ENCODE results near the gene TRMU.

- TF ChIP-seq ISL1 (CRISPR knock-in tag; IDR thresholded peaks at IDR 0.05), result no peak
- no peak for TF ChIP-seq ZNF8 (CRISPR knock-in tag; IDR thresholded peaks at IDR 0.05)
- TF ChIP-seq ZFP30 (CRISPR knock-in tag; IDR thresholded peaks at IDR 0.05), result no peak
- TF ChIP-seq ZFP3 (CRISPR knock-in tag; IDR thresholded peaks at IDR 0.05), result no peak
- TF ChIP-seq ARNTL (CRISPR knock-in tag; IDR thresholded peaks at IDR 0.05; ENCODE audit: borderline replicate concordance, low read depth), result no peak
- no peak for TF ChIP-seq PPARA (CRISPR knock-in tag; IDR thresholded peaks at IDR 0.05; ENCODE audit: borderline replicate concordance)
- no peak for TF ChIP-seq ZC3H10 (CRISPR knock-in tag; IDR thresholded peaks at IDR 0.05)
- no peak for TF ChIP-seq BACH2 (CRISPR knock-in tag; IDR thresholded peaks at IDR 0.05; ENCODE audit: borderline replicate concordance)
- no peak for TF ChIP-seq CSDC2 (CRISPR knock-in tag; IDR thresholded peaks at IDR 0.05)
Observed at GRCh38 chr22:46406349-46406748, 70.8 kb downstream of the TRMU start.
